ENCODE results near the gene USP34.

DNA sequence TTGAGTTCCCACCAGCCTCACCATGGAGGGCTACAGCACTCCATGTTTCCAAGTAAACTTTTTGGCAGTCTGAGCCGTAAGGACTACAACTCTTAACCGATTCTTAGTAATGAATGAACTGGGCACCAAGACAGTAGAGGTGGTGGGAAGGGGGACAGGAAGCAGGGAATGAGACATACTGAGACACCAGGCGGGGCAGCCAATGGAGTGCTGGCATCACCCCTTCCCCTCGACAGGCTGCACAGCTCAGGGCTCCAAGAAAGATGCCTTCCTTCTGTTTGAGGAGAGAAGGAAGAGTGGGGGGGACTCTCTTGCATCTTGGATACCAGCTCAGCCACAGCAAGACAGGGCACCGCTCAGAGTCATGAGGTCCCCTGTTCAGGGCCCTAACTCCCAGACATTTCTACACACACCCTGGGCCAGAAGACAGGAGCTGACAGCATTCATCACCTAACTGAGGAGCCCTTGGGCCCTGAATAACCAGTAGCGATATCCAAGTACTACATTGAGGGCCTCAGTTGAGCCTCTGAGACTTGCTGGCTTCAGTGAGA, 45.2 kb downstream of the USP34 start:
- TF ChIP-seq CTCF (conservative IDR thresholded peaks at IDR 0.05 in 1 of 2, IDR thresholded peaks at IDR 0.05 in 1 of 2; ENCODE audit: extremely low read depth in 1 of 2, insufficient read depth in 1 of 2, low read depth in 1 of 2, low read length in 2 of 2) (no peak), EZH2 (IDR thresholded peaks at IDR 0.05; ENCODE audit: borderline replicate concordance, low read length) (no peak)

Data from mammary epithelial cell (primary cell).